Measurements from ENCODE around the gene TRAP1.

GRCh38 chr16:3696425-3697218 lies 20.7 kb downstream of the TRAP1 start:
- TF ChIP-seq CTCF (IDR thresholded peaks at IDR 0.05): no peak
- TF ChIP-seq POLR2A (IDR thresholded peaks at IDR 0.05): no peak
